HG03196 (cell line): ENCODE measurements around the gene WDR75.
"Not testable (repeated sequence)": the region's sequence is repeated elsewhere in the genome, so short reads cannot be mapped to it uniquely, and the experiment has no call there.

ENCODE experiments used
- ATAC-seq: cut with Tn5 transposase; IDR thresholded peaks from one replicate; pipeline ENCODE4 v1.9.1; 2021; ENCODE audit not compliant: unreplicated experiment

Gene WDR75

DNA sequence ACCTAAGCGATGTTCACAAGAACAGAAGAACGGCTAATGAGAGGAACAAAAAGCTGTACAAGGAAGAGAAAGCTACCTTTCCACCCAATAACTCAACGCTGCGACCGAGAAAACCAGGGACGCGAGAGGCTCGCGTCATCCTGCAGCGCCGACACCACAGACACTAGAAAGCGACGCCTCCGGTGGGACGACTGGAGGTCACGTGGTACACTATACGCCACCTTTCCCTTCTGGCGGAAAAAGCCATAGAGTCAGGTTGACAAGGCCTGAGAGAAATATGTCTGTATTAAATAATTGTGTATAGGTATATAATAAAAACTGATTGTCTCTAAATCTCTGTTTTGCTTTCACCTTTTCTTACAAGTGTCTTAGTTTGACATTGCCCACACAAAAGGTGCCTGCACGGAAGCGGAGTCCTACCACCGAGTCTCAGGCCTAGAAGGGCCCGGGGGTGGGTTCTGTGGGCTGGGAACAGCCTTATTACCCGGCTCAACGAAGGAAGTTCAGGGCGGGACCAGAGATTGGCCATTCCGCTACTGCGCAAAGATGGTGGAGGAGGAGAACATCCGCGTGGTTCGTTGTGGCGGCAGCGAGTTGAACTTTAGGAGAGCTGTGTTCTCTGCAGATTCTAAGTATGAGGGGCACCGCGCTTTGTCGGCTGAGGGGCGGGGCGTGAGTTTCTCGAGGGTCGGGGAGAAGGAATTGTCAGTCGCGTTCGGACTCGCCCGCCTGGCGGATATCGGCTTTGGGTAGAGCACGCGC, at the start of gene WDR75:
WDR75 (plus strand) TSS at position 528 of the 762 bp plus-strand sequence; CDS start at position 547, 19 bp downstream.
- ATAC-seq = peak; percentile 94

DNA sequence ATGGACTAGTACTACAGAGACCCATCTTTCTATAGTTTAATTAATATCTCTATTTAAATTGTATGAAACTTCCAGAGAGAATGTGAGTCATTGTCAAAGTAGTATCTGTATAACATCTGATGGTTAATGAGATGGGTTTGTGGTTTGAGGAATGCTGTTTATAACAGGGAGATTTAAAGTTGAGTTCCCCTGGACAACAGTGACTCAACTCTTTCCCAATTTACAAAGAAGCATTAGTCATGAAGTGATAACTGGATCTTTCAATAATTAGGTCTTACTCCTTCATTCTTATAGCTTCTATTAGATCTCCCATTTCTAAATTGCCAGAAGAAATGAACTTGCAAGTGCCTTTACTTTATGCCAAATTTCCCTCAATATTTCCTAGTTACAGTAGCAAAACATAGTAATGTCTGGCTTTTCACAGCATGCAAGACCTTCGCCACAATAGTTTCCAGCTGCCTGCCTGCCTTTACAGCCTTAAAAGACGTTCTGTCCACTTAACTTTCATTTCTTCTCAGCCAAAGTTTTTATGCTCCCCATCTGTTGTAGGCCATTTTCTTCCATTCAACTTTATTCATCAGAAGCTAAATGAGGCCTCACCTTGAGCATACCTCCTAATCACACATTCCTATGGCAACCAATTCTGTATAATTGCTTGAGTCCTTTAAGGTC, 47.7 kb upstream of the WDR75 start:
- ATAC-seq = no peak

DNA sequence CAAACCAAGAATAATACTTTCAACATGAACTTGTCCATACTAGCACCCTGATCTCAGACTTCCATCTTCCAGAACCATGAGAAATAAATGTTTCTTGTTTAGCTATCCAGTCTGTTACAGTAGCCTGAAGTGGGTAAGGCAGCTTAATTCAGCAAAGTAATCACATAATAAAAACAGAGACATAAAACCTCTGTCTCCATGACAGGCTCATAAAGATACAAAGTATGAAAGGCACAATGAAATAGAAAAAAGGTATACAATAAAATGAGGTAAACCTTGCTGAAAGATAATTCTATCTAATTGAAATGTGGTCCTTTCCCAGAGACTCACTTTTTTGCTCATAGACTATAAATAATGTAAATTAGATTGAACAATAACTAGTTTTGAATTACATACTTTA, 46.7 kb upstream of the WDR75 start:
- ATAC-seq = no peak

DNA sequence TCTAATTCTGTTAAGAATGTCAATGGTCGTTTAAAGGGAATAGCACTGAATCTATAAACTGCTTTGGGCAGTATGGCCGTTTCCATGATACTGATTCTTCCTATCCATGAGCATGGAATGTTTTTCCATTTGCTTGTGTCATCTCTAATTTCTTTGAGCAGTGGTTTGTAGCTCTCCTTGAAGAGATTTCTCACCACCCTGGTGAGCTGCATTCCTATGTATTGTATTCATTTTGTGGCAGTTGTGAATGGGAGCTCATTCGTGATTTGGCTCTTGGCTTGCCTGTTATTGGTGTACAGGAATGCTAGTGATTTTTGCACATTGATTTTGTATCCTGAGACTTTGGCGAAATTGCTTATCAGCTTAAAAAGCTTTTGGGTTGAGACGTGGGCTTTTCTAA, 38.3 kb upstream of the WDR75 start:
- no peak for ATAC-seq

DNA sequence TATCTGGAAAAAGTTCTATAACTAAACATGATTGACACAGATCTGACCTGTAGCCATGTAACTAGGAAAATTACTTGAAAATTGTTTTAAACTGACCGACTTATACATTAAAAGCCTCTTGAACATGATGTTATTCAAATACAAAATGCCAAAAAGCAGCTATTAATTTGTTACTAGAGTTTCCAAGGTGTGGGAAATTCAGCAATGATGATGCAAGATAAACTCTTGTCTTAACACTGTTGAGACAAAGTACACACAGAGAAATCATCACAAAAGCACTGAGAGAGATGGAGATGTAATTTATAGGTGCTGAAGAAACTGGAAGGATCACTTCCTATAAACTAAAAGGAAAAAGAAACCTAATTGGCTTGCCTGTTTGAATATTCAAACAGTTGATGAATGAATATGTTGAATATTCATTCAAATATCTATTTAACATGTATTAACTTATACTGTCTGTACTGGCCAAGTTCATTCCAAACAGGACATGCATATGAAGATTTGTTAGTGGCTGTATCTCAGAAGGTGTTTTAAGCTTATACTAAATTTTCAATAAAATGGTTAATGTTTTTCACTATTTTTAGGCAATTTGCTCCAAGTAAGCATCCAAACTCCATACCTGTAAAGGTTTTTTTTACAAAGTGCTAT, 34.6 kb upstream of the WDR75 start:
- no peak for ATAC-seq

DNA sequence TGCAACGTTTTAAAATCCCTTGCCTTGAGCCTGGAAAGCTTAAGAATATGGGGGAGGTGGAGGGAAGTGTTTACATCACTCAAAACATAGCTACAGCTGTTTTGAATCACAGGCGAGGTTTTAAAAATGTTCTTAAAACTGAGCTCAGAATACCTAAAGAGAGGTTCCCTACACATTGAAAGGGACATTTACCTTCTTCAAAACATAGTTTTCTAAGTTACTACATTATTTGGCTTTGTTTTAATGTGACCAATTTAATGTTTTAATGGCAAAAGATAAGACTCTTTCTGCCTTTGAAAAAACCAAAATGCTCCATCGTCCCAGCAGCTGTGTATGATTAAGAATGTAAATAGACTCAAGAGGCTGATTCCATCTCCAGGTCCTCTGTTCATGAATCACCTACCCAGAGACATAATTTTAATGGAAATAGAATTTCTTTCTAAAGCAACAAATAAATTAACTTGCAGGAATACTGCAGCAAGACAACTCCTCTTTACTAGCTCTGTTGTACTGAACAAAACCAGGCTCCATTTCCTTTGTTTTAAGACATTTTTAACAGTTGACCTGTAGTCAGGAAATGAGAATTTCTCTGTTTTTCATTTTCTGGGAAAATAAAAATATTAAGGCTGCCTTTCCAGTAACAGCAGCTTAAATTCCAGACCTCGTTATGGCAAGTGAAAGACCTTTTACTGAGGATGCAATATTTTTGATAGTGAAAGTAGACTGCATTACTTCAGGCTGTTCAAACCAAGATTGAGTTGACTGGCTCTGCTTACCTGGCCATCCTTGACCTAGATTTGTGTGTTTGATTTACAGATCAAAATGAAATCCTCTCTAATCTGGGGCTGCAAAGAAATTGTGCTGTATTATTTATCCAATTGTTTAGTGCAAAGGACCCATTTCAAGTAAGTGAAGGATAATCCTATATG, 33.7 kb upstream of the WDR75 start:
- ATAC-seq = no peak

DNA sequence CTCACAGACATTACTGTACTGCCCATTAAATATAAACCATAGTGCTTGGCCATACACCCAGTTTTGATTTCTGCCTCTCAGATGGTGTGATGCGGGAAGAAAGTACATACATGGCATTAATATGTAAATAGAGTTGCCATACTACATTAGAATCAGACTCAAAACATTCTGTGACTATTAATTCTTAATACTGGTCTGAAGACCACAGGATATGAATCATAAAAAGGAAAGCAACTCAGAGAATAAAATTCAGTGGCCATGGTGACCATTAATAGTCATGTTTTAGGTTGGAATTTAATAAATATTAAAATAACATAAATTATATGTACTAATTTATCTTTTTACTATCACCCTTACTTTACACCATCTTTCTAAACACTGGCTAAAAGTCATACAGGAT, 33.0 kb upstream of the WDR75 start:
- no peak for ATAC-seq

DNA sequence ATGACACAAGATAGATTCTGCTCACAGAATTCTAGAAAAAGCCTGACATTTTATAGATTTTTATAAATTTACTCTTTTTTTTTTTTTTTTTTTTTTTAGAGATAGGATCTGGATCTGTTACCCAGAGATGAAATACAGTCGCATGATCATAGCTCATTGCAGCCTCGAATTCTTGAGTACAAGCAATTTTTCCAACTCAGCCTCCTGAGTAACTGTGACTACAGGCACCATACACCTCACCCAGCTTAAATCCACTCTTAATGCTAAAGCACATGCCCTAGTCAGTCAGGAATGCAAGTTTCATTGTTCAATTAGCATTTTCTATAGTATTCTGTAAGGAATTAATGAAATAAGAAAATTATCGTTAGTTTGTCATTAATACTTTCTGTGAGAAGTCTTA, 32.1 kb upstream of the WDR75 start:
- ATAC-seq = no peak

DNA sequence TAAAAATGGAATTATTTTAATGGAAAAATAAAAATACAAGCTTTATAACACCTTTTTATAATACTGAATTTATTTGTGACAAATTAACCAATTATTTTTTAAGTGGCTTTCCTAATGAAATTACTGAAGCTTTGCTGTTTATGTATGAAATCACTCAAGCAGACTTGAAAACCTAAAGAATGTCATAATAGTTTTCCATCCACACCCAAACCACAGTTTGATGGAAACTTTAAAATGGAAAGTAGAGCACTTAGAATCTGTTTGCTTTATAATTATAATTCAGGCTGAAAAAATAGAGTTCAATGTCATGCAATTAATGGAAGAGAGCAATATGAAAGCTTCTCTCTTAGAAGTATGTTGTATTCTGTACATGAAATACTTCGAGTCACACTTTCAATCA, 31.6 kb upstream of the WDR75 start:
- no peak for ATAC-seq

DNA sequence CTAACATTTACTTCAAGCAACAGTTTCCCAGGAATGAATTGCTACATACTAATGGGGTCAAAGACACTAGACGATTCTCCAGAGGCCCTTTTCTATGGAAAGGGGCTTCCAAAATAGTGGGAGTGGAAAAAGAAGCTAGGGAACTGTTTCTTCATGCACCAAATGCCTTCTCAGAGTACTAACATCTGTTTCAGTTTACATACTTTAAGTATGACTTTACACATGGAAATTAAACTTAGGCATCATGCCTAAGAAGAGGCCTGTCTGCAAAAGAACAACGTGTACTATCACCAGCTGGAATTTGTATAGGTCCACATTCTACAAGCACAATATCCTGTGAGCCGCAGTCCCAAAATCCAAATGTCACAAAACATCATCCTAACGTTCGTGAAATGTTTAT, 29.4 kb upstream of the WDR75 start:
- ATAC-seq = no peak

DNA sequence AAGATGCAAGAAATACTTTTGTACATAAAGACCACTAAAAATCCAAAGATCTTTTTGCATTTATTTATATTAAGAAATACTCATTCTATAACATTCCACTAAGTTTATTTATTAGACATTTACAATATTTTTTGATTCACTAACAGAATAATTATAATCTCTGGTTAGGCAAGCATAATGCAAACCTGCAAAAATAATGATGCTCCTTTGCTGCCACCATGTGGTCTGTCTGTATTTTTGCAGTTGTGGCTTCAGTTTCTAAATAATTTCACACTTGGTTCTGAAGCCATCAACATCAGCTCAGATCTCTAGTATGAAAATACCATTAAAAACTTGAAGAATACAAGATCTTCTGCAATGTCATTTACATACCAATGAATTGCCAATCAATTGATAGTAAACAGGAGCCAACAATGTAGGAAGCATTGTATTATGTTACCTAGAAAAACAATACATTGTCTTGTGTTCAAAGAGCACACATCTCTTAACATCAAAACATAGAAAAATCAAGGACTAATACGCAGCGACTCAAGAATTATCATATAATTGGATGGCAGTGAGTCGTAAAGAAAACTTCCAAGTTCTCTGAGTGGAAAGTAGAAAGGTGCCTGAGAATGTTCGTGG, 28.8 kb upstream of the WDR75 start:
- peak; percentile 77 for ATAC-seq

DNA sequence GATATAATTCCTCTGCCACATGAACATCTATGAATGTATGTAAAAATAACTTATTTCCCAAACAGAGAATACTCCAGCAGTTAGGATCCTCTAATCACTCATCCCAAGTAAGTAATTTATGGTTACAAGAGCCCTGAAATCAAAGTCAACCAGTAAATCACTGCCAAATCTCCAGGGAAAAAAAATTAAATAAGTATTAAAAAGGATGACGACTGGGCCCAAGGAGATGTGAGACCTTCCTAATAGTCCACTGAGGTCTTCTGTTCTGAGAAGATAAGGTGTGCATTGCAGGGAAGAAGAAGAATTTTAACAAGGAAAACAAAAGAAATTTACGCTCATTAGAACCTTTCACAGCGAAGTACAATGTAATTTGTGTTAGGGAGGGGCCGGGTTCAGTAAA, 28.0 kb upstream of the WDR75 start:
- no peak for ATAC-seq

DNA sequence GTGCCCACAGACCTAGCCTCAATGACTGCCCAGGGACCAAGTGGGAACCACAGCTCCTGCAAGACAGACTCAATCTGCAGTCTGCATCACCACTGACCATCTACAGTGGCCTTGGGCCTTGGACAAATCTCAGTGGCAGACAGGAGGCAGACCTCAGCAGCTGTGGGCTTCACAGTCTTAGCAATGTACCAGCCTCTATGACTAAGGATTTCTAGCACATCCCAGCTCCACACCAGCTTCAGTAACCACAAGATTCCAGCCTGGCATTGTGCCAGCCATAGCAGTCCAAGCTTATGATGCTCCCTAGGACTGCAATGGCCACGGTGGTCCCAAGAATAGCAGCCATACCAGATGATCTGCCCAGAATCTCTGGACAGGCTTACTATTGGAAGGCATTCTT, 19.6 kb upstream of the WDR75 start:
- ATAC-seq = no peak

DNA sequence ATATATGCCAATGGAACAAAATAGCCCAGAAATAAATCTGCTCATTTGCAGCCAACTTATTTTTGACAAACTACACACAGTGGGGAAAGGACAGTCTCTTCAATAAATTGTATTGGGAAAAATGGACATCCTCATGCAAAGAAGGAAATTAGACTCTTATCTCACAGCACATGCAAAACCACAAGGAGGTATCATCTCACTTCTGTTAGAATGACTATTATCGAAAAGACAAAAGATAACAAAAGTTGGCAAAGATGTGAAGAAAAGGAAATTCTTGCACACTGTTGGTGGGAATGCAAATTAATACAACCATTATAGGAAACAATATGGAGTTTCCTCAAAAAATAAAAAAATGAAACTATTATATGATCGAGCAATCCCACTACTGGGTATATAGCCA, 16.3 kb upstream of the WDR75 start:
- no peak for ATAC-seq

DNA sequence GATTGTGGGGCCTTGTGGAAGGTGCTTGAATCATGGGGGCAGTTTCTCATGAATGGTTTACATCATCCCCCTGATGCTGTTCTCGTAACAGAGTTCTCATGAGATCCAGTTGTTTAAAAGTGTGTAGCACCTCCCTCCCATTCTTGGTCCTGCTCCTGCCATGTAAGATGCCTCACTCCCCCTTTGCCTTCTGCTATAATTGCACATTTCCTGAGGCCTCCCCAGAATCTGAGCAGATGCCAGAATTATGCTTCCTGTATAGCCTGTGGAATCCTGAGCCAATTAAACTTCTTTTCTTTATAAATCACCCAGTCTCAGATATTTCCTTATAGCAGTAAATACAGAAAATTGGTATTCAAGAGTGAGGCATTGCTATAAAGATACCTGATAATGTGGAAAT, 15.6 kb upstream of the WDR75 start:
- no peak for ATAC-seq

DNA sequence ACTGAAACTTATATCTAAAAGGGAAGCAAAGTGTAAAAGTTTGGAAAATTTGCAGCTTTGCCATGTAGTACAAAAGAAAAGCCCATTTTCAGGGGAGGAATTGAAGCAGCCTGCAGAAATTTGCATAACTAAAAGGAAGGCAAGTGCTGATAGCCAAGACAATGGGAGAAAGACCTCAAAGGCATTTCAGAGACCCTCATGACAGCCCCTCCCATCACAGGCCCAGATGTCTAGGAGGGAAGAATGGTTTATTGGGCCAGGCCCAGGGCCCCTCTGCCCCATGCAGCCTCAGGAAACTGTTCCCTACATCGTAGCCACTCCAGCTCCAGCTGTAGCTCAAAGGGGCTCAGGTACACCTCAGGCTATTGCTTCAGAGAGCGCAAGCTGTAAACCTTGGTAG, 14.4 kb upstream of the WDR75 start:
- ATAC-seq = no peak

DNA sequence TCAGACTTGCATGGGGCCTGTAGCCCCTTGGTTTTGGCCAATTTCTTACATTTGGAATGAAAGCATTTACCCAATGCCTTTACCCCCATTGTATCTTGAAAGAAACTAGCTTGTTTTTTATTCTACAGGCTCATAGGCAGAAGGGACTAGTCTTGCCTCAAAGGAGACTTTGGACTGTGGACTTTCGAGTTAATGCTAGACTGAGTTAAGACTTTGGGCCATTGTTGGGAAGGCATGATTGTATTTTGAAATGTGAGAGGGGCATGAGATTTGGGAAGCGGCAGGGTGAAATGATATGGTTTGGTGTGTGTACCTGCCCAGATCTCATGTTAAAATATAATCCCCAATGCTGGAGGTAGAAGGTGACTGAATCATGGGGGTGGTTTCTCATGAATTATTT, 13.4 kb upstream of the WDR75 start:
- ATAC-seq = no peak

DNA sequence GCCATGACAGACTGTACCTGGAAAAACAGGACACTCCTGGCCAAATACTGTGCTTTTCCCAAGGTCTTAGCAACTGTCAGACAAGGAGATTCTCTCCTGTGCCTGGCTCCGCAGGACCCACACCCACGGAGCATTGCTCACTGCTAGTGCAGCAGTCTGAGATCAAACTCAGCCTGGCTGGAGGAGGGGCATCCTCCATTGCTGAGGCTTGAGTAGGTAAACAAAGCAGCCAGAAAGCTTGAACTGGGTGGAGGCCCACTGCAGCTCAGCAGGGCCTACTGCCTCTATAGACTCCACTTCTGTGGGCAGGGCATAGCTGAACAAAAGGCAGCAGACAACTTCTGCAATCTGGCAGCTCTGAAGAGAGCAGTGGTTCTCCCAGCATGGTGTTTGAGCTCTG, 10.8 kb upstream of the WDR75 start:
- ATAC-seq = not testable (repeated sequence)

DNA sequence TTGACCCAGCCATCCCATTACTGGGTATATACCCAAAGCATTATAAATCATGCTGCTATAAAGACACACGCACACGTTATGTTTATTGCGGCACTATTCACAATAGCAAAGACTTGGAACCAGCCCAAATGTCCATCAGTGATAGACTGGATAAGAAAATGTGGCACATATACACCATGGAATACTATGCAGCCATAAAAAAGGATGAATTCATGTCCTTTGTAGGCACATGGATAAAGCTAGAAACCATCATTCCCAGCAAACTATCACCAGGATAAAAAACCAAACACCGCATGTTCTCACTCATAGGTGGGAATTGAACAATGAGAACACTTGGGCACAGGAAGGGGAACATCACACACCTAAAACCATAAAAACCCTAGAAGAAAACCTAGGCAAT, 5.5 kb upstream of the WDR75 start:
- ATAC-seq = not testable (repeated sequence)

DNA sequence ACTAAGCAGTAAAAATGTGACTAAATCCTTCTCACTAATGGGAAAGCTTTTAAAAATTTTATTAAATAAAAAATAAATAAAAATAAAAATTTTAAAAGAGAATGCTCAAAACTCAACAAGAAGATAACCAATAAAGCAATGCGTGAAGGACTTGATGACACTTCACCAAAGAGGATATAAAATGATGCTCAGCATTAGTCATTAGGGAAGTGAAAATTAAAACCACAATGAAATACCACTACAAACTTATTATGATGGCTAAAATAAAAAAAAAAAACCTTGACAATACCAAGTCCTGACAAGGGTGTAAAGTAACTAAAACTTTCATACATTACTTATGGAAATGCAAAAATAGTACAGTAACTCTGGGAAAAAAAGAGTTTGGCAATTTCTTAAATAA, 3.3 kb upstream of the WDR75 start:
- ATAC-seq = no peak

DNA sequence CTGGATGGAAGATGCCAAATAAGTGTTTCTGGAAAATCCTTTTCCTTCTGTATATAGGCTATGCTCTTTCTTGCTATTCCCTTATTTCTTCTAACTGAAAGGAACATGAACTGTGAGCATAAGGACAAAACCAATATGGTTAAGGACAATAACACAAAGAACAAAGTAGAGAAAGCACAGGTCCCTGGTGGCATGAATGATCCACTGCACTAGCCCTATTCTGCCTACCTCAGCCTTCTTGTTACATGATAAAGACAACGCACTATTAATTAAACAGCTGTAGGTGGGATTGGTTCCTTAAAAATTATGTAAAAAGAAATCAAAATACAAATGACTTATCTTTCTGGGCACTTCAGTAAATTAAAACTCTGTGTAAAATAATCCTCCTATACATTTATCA, 1.9 kb upstream of the WDR75 start:
- ATAC-seq = no peak
